Measurements from ENCODE around the gene CCDC17.

- TF ChIP-seq POLR2A (IDR thresholded peaks at IDR 0.05), result no peak
- no peak for TF ChIP-seq CTCF (IDR thresholded peaks at IDR 0.05)
Measured at GRCh38 chr1:45622524-45623394, 1.1 kb downstream of the CCDC17 start.

Data from Peyer's patch (tissue), 4 donors.